ENCODE data around the gene RNF224.
A peak's percentile ranks its signal among the peaks of the same experiment; 100 is the strongest.
"Not testable (repeated sequence)": the region's sequence is repeated elsewhere in the genome, so short reads cannot be mapped to it uniquely, and the experiment has no call there.

The RNF224 gene

DNA sequence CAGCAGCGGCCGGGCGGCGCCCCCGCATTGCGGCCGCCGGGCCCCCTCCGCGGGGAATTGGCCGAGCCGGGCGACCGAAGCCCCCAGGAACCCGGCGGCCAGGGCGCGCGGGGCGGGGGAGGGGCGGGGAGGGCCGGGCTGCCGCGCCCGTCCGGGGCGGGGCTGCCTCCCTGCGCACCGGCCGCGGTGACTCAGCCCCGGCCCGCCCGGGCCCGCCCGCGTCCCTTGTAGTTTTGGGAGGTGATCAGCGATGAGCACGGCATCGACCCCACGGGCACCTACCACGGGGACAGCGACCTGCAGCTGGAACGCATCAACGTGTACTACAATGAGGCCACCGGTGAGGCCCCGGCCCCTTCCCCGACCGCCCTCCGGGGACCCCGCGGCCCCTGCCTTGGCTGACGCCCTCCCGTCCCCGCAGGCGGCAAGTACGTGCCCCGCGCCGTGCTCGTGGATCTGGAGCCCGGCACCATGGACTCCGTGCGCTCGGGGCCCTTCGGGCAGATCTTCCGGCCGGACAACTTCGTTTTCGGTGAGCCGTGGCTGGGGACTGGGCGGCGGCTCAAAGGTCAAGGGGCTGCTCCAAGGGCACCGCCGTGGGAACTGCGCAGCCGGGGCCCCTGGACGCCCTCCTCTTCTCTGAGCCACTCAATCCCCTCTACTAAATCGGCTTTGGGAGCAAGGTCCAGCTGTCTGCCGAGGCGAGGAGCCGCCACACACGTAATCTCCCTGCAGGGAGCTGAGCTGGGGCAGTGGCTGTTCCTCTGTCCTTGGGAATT lies 14.4 kb downstream of the RNF224 start:
- DNase-seq: no peak

DNA sequence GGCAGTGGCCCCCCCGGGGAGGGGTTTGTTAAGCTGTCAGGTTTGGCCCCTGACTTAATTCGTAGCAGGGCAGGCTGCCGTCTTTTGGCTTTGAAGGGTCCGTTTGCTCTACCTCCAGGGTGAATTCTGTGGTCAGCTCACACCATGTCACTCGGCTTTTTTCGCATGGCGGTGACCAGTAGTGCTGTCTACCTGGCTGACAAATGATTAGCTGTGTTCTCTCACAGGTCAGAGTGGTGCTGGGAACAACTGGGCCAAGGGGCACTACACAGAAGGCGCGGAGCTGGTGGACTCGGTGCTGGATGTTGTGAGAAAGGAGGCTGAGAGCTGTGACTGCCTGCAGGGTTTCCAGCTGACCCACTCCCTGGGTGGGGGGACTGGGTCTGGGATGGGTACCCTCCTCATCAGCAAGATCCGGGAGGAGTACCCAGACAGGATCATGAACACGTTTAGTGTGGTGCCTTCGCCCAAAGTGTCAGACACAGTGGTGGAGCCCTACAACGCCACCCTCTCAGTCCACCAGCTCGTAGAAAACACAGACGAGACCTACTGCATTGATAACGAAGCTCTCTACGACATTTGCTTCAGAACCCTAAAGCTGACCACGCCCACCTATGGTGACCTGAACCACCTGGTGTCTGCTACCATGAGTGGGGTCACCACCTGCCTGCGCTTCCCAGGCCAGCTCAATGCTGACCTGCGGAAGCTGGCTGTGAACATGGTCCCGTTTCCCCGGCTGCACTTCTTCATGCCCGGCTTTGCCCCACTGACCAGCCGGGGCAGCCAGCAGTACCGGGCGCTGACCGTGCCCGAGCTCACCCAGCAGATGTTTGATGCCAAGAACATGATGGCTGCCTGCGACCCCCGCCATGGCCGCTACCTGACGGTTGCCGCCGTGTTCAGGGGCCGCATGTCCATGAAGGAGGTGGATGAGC lies 15.2 kb downstream of the RNF224 start:
- no peak for DNase-seq

DNA sequence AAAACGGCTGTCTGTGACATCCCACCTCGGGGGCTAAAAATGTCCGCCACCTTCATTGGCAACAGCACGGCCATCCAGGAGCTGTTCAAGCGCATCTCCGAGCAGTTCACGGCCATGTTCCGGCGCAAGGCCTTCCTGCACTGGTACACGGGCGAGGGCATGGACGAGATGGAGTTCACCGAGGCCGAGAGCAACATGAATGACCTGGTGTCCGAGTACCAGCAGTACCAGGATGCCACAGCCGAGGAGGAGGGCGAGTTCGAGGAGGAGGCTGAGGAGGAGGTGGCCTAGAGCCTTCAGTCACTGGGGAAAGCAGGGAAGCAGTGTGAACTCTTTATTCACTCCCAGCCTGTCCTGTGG lies 15.9 kb downstream of the RNF224 start:
- not testable (repeated sequence) for DNase-seq

DNA sequence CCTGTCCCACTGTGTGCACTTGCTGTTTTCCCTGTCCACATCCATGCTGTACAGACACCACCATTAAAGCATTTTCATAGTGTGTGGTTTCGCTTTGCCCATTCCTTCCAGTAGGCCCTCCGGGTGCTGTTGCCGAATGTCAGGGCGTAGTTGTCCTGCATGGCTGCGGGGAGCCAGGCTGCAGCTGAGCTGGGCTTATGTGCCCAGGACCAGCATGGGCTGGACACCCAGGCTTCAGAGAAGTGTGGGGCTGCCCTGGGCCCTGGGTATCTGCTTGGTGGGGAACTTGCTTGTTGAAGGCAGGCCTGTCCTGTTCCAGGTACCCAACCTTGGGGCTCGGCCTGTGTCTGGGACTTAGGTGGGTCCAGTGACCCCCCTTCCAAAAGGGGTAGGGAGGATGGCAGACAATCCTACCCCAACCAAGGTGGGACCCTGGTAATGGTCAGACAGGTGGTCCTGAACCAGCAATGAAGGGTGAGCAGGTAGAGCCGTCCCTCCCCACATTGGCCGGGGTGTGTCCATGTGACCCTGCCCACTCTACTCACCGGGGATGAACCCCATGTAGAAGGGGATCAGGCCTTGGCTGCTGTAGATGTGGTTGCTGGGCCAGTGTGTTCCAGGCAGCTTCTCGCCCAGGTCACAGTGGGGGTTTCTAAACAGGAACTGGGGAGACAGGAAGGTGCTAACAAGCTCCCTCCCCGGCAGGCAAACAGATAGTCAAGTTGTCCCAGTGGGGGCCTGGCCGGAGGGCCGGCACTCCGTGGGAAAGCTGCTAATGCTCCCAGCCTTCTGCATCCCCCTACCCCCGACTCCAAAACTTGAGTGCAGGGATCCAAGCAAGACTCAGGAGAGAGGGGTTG lies 16.6 kb downstream of the RNF224 start:
- DNase-seq: no peak

DNA sequence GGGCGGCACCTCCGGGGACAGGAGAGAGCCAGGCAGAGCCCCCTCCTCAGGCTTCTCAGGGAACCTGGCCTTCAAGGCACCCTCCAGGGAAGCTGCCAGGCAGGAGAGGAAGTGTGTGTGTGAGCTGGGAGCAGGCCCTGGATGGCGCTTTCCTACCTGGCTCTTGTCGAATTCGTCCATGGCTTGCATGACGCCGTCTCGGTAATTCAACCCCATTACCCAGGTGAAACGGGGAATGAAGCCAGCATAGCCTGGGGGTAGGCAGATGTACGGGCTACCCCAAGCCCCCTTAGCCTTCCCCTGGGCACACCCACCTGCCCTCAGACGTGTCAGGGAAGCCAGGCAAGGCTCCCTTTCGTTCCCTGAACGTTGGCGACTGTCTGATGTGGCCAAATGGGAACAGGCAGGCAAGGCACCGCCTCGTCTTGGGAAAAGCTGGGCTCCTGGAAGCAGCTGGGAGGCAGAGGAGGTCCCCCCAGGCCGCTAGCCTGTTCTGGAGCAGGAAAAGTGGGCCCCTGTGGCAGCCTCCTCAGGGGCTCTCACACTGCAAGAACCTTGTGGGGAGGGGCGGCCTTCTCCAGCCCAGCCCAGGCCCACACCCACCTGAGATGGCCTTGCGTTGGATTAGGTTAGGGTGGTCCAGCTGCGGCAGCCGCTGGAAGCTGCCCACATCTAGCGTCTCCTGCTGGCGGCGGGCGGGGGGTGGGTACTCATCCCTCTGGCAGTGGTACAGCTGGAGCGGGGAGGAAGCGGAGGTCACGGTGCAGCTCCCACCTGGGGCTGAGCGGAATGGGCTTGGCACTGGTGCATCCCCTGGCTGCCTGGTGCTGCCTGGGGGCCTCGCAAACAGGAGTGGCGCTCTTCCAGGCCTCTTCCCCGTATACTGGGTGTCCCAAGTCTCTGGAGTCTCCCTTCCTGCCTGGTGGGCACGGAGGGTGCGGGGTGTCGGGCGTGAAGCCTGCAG lies 17.5 kb downstream of the RNF224 start:
- DNase-seq: no peak

DNA sequence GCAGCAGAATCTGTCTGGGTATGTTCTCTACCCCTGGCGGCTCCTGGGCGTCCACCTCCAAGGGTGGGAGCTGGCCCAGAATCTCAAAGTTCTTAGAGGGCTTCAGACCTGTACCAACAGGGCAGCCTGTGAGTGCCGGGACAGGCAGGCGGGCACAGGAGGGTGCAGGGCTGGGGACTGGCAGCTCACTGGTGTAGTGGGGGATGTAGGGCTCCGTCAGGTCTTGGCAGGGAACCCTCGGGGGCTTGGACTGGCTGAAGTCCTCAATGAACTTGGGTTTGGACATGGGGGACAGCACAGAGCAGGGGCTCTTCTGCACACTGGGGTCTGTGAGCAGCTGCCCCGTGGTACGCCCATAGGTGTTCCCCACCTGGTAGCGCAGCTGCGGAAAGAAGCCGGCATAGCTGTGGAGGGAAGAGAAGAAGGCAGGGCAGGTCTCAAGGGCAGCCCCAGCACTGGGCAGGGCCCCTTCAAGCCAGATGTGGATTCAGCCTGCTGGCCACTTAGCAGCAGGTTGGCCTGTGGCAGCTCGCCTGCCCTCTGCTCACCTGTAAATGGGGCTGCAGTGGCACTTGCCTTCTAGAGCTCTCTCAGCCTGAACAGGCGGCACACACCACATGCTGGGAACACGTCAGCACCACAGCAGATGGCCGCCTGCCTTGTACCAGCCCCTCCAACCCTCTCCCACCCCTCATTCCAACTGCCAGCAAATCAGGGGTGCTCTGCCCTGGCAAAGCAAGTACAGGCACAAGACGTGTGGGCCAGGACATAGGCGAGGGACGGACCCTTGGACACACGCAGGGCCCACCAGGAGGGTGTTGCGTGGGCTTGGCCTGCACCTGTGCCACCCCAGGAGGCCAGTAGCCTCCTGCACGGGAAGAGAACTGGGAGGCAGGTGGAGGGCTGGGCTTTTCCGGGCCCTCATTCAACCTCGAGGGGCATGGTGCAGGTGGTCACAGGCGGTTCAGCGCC lies 18.4 kb downstream of the RNF224 start:
- DNase-seq: no peak

DNA sequence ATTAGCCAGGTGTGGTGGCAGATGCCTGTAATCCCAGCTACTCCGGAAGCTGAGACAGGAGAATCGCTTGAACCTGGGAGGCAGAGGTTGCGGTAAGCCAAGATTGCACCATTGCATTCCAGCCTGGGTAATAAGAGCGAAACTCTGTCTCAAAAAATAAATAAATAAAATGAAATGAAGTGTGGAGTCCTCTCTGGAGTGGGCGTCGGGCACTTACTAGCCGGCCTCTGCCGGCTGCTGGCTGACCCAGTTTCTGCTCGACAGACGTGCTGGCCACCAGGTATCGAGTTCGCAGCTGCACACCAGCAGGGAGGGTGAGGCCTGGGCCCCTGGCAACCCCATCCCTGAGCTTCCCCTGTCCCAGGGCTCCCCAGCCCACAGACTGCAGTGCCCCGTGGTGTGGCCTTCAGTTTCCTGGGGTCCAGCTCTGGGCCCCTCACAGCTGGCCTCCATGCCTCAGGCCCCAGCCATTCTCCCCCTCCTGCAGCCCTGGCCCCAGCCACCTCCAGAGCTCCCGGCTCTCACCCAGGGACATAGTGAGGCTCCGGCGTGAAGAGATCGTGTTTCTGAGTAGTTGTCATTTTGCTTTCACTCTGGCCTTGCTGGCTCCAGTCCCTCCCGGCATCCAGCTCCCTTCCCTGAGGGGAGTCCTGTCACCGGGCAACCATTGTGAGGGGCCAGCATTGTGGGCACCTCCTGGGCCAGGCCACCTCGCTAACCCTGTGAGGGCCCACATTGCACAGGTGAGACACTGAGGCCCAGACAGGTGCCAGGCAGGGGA lies 20.0 kb downstream of the RNF224 start:
- no peak for DNase-seq

DNA sequence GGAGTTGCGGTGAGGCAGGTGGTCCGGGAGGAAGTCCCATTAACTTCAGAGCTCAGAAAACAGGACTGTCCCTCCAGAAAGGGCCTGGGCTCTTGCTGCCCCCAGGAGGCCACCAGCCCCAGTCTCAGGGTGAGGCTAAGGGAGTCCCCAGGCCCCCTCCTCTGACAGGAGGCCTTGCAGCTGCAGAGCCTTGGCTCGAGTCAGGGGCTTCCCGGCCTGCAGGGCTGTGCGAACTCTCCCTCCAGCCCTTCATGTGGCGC lies 20.5 kb downstream of the RNF224 start:
- no peak for DNase-seq

DNA sequence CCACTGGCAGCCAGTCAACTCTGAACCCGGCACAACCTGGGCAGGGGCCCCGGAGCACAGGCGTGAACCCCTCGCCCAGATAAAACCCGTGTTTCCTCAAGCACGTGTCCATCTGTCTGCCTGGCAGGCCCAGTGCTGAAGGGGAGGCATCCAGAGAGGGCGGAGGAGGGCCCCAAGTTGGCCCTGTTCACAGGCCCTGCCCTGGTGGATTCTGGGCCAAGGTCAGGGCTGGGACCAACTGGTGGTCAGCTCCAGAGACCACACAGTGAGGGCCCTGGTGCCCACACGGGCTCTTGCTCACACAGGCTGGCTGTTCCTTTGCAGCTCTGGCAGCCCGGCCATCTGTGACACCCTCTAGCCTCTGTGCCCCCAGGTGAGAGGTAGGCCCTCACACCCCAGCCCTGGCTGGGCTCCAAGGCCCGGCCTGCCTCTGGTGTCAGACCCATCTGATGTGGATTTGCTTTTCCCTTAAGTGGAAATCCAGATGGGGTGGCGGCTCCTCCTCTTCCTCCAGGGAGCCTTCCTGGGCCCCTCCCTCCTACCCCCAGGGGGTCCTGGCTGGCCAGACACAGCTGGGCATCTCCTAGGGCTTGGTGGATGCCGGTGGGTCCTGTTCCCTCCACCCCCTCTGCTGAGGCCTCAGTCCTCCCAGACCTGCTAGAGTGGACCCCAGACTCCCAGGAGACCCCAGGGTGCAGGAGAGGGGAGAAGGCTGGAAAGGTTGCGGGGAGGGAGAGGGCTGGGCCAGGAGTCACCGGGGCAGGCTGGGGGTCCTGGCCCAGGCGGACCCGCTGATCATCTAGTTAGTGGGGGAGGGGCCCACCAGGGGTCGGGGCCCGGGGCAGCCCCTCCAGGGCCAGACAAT lies 23.3 kb downstream of the RNF224 start:
- no peak for DNase-seq

DNA sequence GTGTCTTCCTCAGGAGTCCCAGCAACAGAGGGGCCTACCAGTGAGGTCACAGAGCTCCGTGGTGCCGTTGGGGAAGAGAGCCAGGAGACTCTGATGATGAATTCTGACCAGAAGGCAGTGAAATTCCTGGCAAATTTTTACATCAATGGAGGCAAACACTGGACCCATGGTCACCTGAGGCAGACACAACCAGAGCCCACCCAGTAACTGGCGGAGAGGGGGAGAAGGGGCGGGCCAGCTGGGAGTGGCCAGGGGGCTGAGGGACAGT lies 23.8 kb downstream of the RNF224 start, which contains the start of gene STPG3:
TSS of gene STPG3 (plus strand) at position 93 of the 268 bp plus-strand sequence. CDS start at position 94, 1 bp downstream.
- DNase-seq: no peak

DNA sequence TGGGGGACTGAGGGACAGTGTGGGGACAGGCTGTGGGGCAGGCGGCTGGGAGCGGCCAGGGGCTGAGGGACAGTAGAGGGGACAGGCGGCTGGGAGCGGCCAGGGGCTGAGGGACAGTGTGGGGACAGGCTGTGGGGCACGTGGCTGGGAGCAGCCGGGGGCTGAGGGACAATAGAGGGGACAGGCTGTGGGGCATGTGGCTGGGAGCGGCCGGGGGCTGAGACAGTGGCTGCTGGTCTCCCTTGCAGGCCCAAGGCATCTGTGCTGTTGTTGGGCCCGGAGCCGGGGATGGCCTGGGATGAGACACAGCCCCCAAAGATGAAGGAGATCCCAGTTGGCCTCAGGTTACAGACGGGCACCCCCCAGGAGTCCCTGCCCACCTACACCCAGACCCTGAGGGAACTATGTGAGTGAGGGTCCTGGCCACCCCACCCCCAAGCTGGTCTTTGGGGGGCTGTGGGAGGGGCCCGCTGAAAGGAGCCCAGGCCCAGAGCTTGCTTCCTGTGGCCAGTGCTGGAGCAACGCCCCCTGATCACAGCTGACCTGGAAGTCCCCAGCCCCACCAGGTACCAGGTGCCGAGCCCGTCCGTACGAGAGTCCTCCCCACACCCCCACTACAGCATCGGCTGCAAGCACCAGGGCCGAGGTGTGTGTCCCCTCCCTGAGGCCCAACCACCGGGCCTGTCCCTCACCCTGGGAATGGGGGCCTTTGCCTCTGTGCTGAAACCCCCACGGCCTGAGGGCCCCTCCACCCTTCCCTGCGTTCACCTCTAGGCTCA lies 24.4 kb downstream of the RNF224 start:
- no peak for DNase-seq

DNA sequence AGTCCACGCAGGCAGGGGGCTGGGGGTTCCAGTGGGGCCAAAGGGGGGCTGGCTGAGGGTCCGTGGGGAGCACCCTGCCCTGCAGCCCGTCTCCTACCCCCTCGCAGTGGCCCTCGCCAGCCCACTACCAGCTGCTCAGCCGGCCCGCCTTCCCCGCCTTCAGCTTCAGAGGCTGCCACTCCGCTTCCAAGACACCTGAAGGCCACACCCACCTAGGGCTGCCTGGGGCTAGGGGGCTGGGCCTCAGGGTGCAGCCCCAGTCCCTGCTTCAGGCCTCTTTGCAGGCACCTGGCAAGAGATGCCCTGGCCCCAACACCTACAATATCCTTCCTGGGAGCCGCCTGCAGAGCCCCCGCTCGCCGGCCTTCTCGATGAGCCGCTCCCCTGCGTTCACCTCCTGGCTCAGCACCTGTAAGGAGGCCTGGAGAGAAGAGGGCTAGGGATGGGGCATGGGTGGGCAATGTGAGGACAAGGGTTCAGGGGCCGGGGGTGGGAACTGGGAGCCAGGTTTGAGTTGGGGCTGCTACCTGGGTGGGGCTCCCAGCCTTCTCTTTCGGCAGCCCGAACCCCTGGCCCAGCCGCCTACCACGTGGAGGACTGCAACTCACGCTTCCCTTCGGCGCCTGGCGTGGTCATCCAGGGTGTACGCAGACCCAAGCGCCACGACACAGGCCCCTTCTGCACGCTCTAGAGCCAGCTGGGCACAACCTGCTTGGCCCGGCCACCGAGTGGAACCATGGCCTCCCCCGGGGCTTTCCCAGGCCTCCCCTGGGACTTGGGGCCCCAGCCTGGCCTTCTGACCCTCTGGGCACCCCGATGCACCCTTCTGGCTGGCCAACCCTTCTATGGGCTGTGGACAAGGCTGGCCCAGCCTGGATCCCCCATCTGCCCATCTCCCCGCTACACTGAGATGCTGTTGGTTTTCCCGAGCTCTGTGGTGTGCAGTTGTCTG lies 25.5 kb downstream of the RNF224 start:
- no peak for DNase-seq

DNA sequence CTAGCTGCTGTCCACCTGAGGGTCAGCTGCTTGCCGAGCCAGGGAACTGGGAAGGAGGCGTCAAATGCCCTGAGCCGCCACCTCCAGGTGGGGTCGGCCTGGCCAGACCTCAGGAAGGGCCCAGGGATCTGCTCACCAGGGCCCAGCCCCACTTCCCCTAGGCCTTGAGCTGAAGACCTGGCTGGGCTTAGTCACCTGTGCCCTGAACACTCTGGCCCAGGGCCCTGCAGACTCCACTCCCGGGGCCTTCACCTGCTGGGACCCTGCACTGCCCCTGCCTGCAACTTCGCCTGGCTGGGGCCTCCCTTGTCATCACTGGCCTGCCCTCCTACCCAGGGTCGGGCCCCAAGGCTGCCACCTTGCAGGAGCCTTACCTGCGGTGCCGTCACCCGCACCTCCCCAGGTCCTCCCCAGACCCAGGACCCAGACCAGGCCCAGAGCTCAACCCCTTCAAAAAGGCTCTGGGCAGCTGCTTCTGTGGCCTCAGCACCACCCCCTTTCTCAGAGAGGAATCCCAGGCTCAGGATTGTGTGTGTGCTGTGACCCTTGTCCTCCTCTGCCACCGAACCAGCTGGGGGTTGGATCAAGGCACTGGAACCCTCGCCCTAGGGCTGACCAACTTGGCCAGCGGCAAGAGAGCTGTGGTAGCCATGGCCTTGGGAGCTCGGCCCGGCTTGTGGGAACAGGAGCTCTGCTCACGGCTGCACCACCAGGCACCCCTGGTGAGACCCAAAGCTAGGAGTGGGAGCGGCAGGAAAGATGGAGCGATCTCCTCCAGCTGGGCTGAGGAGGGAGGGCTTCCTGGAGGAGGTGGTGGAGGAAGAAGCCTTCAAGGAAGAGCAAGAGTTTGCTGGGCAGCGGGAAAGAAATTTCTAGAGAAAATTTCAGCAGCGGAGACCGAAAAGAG lies 26.7 kb downstream of the RNF224 start:
- no peak for DNase-seq

DNA sequence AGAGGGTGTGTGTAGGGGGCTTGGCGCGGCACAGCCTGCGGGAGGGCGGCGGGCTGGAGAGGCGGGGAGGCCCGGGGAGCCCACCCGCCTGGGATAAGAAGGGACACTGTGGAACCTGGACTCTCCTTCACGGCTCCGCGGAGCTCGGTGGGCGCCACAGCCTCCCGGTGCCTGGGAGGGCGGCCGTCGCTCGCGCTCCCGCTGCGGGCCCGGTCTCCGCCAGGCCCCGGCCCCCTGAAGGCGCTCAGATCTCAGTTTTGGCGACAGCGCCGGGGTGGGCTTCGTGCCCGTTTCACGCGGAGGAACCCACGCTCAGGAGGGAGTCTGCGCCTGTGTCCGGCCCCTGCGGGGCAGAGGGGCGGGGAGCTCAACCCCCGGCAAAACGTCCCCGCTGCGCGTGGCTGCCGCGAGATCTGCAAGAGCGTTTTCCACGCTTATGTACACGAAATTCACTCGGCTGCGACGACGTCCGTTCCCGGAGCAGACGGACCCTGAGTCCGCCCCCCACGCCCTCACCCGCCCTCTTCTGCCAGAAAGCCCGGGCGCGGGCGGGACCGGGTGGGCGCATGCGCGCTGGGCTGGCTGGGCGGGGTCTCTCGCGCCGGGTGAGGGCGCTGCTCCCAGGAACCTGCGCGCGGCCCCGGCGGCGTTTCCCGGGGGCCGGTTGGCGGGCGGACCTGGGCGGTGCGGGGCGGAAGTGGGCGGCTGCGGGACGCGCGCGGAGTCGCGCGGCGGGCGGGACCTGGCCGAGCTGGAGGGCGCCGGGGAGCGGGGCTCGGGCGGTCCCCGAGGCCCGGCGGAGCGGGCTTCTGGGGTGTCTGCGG lies 27.5 kb downstream of the RNF224 start, which contains the start of gene NELFB:
TSS of gene NELFB (plus strand) at position 704 of the 824 bp plus-strand sequence.
- DNase-seq: peak; percentile 33
